SK-N-SH treated with all-trans-retinoic acid at 6 μM for 48 hours (cell line): ENCODE measurements around the gene MAML3.
"Not testable (repeated sequence)": the region's sequence is repeated elsewhere in the genome, so short reads cannot be mapped to it uniquely, and the experiment has no call there.

Source experiments
- ATAC-seq: fragments of 200-7000 bp; cut with Tn5 transposase; 3 replicates; pipeline ENCODE4 v1.9.1; 2020; ENCODE audit warnings: mild to moderate bottlenecking, moderate library complexity
- ARNTL ChIP-seq: fragments of 450-650 bp; formaldehyde crosslinking; IDR thresholded peaks from 2 replicates; pipeline ENCODE4 v1.5.0; 2020; ENCODE audit warnings: low read depth, mild to moderate bottlenecking, moderate library complexity, borderline replicate concordance
- BACH2 ChIP-seq: fragments of 250-450 bp; sonication (Bioruptor Pico); IDR thresholded peaks from 2 replicates; pipeline ENCODE4 v1.9.0; 2021; ENCODE audit warnings: mild to moderate bottlenecking, borderline replicate concordance
- CSDC2 ChIP-seq: fragments of 250-450 bp; sonication (Bioruptor Pico); IDR thresholded peaks from 2 replicates; pipeline ENCODE4 v1.5.0; 2020; ENCODE audit warnings: mild to moderate bottlenecking, moderate library complexity
- ESRRG ChIP-seq: fragments of 250-450 bp; sonication (Bioruptor Pico); IDR thresholded peaks from 2 replicates; pipeline ENCODE4 v1.6.1; 2021; ENCODE audit warnings: mild to moderate bottlenecking
- GLIS3 ChIP-seq: fragments of 250-450 bp; sonication (Bioruptor Pico); IDR thresholded peaks from 2 replicates; pipeline ENCODE4 v1.5.0; 2020; ENCODE audit warnings: mild to moderate bottlenecking, moderate library complexity
- ISL1 ChIP-seq: fragments of 250-450 bp; sonication (Bioruptor Pico); IDR thresholded peaks from 2 replicates; pipeline ENCODE4 v2.1.2; 2022; ENCODE audit warnings: mild to moderate bottlenecking, moderate library complexity
- OSR1 ChIP-seq: fragments of 250-450 bp; sonication (Bioruptor Pico); IDR thresholded peaks from 2 replicates; pipeline ENCODE4 v1.8.0; 2022; ENCODE audit warnings: moderate library complexity, mild to moderate bottlenecking, inconsistent platforms
- POU6F1 ChIP-seq: fragments of 250-450 bp; sonication (Bioruptor Pico); IDR thresholded peaks from 2 replicates; pipeline ENCODE4 v1.8.0; 2021; ENCODE audit warnings: low read depth, mild to moderate bottlenecking, moderate library complexity, borderline replicate concordance
- PPARA ChIP-seq: fragments of 250-450 bp; sonication (Bioruptor Pico); IDR thresholded peaks from 2 replicates; pipeline ENCODE4 v1.5.0; 2020; ENCODE audit warnings: mild to moderate bottlenecking, borderline replicate concordance
- RARB ChIP-seq: fragments of 250-450 bp; sonication (Bioruptor Pico); IDR thresholded peaks from 2 replicates; pipeline ENCODE4 v1.8.0; 2021; ENCODE audit warnings: mild to moderate bottlenecking, moderate library complexity
- SNAI2 ChIP-seq: fragments of 250-450 bp; sonication (Bioruptor Pico); IDR thresholded peaks from 2 replicates; pipeline ENCODE4 v1.5.0; 2020; ENCODE audit warnings: mild to moderate bottlenecking, moderate library complexity
- TCF4 ChIP-seq: fragments of 250-450 bp; sonication (Bioruptor Pico); IDR thresholded peaks from 2 replicates; pipeline ENCODE4 v1.8.0; 2021; ENCODE audit warnings: mild to moderate bottlenecking, moderate library complexity, borderline replicate concordance
- TOX ChIP-seq: fragments of 250-450 bp; sonication (Bioruptor Pico); IDR thresholded peaks from 2 replicates; pipeline ENCODE4 v1.8.0; 2021; ENCODE audit warnings: mild to moderate bottlenecking, moderate library complexity, borderline replicate concordance
- ZC3H10 ChIP-seq: fragments of 250-450 bp; sonication (Bioruptor Pico); IDR thresholded peaks from 2 replicates; pipeline ENCODE4 v1.5.1; 2021; ENCODE audit warnings: mild to moderate bottlenecking, moderate library complexity
- ZFP3 ChIP-seq: fragments of 250-450 bp; sonication (Bioruptor Pico); IDR thresholded peaks from 2 replicates; pipeline ENCODE4 v1.5.0; 2020; ENCODE audit warnings: mild to moderate bottlenecking, moderate library complexity
- ZFP30 ChIP-seq: fragments of 450-650 bp; formaldehyde crosslinking; IDR thresholded peaks from 2 replicates; pipeline ENCODE4 v1.5.0; 2022; ENCODE audit warnings: mild to moderate bottlenecking, moderate library complexity
- ZNF565 ChIP-seq: fragments of 450-650 bp; formaldehyde crosslinking; conservative IDR thresholded peaks from 2 replicates; pipeline ENCODE4 v1.5.0; 2020; ENCODE audit warnings: low read depth, mild to moderate bottlenecking, moderate library complexity
- ZNF70 ChIP-seq: fragments of 450-650 bp; formaldehyde crosslinking; IDR thresholded peaks from 2 replicates; pipeline ENCODE4 v1.5.0; 2020; ENCODE audit warnings: mild to moderate bottlenecking, moderate library complexity
- ZNF8 ChIP-seq: fragments of 450-650 bp; formaldehyde crosslinking; IDR thresholded peaks from 2 replicates; pipeline ENCODE4 v1.5.0; 2020; ENCODE audit warnings: mild to moderate bottlenecking, moderate library complexity
- TF ChIP-seq, protein P1 (sequence below): fragments of 250-450 bp; sonication (Bioruptor Pico); IDR thresholded peaks from 2 replicates; pipeline ENCODE4 v1.5.0; 2020; ENCODE audit warnings: mild to moderate bottlenecking, moderate library complexity
- TF ChIP-seq, protein P2 (sequence below): fragments of 250-450 bp; sonication (Bioruptor Pico); IDR thresholded peaks from 2 replicates; pipeline ENCODE4 v1.5.1; 2020; ENCODE audit warnings: low read depth, mild to moderate bottlenecking, moderate library complexity
- TF ChIP-seq, protein P3 (sequence below): fragments of 250-450 bp; sonication (Bioruptor Pico); IDR thresholded peaks from 2 replicates; pipeline ENCODE4 v1.5.1; 2021; ENCODE audit warnings: mild to moderate bottlenecking, moderate library complexity
- TF ChIP-seq, protein P4 (sequence below): fragments of 250-450 bp; sonication (Bioruptor Pico); IDR thresholded peaks from 2 replicates; pipeline ENCODE4 v1.8.0; 2020; ENCODE audit warnings: mild to moderate bottlenecking, moderate library complexity, borderline replicate concordance

Gene MAML3

DNA sequence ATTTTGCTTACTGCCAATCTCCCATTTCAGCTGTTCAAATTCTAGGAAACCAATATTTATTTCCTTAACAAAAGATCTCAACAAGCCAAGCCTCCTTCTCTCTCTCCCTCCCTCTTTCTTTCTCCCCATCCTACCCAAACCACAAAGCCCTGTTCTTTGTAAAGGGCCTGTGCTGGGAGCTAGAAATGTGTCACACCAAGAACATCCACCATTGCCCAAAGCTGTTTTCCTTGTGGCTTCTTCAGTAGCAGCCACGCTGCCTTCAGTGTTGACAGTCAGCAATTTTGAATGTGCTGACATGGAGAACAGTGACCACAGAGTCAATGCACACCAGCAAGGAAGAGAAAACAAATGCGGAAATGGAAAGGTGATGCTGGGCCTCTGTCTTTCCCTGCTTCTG, 203.0 kb downstream of the MAML3 start (continued):
- TF ChIP-seq POU6F1 (CRISPR knock-in tag) (no peak), ZFP3 (CRISPR knock-in tag) (no peak), ARNTL (CRISPR knock-in tag) (no peak), GLIS3 (no peak)

GRCh38 chr4:139950568-139950967, 203.4 kb downstream of the MAML3 start:
- TF ChIP-seq SNAI2 (CRISPR knock-in tag) = no peak
- TF ChIP-seq ZNF8 (CRISPR knock-in tag) = no peak
- no peak for TF ChIP-seq PPARA (CRISPR knock-in tag)
- TF ChIP-seq CSDC2 (CRISPR knock-in tag) = no peak
- no peak for TF ChIP-seq ZFP3 (CRISPR knock-in tag)
- TF ChIP-seq TCF4 = no peak
- TF ChIP-seq, protein P1, sequence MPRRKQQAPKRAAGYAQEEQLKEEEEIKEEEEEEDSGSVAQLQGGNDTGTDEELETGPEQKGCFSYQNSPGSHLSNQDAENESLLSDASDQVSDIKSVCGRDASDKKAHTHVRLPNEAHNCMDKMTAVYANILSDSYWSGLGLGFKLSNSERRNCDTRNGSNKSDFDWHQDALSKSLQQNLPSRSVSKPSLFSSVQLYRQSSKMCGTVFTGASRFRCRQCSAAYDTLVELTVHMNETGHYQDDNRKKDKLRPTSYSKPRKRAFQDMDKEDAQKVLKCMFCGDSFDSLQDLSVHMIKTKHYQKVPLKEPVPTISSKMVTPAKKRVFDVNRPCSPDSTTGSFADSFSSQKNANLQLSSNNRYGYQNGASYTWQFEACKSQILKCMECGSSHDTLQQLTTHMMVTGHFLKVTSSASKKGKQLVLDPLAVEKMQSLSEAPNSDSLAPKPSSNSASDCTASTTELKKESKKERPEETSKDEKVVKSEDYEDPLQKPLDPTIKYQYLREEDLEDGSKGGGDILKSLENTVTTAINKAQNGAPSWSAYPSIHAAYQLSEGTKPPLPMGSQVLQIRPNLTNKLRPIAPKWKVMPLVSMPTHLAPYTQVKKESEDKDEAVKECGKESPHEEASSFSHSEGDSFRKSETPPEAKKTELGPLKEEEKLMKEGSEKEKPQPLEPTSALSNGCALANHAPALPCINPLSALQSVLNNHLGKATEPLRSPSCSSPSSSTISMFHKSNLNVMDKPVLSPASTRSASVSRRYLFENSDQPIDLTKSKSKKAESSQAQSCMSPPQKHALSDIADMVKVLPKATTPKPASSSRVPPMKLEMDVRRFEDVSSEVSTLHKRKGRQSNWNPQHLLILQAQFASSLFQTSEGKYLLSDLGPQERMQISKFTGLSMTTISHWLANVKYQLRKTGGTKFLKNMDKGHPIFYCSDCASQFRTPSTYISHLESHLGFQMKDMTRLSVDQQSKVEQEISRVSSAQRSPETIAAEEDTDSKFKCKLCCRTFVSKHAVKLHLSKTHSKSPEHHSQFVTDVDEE (CRISPR knock-in tag) = no peak
- no peak for TF ChIP-seq ISL1 (CRISPR knock-in tag)
- no peak for TF ChIP-seq ZC3H10 (CRISPR knock-in tag)
- TF ChIP-seq GLIS3 = no peak
- TF ChIP-seq POU6F1 (CRISPR knock-in tag) = no peak
- TF ChIP-seq, protein P2, sequence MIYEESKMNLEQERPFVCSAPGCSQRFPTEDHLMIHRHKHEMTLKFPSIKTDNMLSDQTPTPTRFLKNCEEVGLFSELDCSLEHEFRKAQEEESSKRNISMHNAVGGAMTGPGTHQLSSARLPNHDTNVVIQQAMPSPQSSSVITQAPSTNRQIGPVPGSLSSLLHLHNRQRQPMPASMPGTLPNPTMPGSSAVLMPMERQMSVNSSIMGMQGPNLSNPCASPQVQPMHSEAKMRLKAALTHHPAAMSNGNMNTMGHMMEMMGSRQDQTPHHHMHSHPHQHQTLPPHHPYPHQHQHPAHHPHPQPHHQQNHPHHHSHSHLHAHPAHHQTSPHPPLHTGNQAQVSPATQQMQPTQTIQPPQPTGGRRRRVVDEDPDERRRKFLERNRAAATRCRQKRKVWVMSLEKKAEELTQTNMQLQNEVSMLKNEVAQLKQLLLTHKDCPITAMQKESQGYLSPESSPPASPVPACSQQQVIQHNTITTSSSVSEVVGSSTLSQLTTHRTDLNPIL (CRISPR knock-in tag) = no peak
- TF ChIP-seq BACH2 (CRISPR knock-in tag) = no peak
- no peak for TF ChIP-seq RARB (CRISPR knock-in tag)
- no peak for TF ChIP-seq ZFP30 (CRISPR knock-in tag)
- TF ChIP-seq ESRRG (CRISPR knock-in tag) = no peak
- TF ChIP-seq, protein P3, sequence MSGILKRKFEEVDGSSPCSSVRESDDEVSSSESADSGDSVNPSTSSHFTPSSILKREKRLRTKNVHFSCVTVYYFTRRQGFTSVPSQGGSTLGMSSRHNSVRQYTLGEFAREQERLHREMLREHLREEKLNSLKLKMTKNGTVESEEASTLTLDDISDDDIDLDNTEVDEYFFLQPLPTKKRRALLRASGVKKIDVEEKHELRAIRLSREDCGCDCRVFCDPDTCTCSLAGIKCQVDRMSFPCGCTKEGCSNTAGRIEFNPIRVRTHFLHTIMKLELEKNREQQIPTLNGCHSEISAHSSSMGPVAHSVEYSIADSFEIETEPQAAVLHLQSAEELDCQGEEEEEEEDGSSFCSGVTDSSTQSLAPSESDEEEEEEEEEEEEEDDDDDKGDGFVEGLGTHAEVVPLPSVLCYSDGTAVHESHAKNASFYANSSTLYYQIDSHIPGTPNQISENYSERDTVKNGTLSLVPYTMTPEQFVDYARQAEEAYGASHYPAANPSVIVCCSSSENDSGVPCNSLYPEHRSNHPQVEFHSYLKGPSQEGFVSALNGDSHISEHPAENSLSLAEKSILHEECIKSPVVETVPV (CRISPR knock-in tag) = no peak
- no peak for TF ChIP-seq ZNF70 (CRISPR knock-in tag)
- TF ChIP-seq ARNTL (CRISPR knock-in tag) = no peak
- no peak for TF ChIP-seq OSR1 (CRISPR knock-in tag)
- ATAC-seq = no peak

- not testable (repeated sequence) for ATAC-seq
Observed at GRCh38 chr4:139944916-139945315, 209.1 kb downstream of the MAML3 start.

DNA sequence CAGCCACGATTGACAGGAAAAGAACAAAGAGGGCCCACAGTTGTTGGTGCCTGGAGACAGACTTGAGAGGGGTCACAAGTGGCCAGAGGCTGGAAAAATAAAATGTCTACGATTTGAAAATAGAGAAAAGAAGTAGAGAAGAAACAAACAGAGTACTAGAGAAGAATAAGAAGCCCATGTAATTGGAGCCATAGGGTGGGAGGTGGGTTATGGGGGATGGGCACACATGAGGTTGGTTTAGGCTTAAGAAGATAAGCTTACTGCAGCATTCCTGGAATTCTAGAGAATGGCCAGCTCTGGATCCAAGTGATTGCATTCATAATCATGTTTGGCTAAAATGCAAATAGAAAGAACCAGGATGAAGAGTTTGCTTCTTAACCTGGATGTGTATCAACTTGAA, 210.7 kb downstream of the MAML3 start:
- ATAC-seq = no peak
- TF ChIP-seq, protein P4, sequence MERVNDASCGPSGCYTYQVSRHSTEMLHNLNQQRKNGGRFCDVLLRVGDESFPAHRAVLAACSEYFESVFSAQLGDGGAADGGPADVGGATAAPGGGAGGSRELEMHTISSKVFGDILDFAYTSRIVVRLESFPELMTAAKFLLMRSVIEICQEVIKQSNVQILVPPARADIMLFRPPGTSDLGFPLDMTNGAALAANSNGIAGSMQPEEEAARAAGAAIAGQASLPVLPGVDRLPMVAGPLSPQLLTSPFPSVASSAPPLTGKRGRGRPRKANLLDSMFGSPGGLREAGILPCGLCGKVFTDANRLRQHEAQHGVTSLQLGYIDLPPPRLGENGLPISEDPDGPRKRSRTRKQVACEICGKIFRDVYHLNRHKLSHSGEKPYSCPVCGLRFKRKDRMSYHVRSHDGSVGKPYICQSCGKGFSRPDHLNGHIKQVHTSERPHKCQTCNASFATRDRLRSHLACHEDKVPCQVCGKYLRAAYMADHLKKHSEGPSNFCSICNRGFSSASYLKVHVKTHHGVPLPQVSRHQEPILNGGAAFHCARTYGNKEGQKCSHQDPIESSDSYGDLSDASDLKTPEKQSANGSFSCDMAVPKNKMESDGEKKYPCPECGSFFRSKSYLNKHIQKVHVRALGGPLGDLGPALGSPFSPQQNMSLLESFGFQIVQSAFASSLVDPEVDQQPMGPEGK (CRISPR knock-in tag) = no peak
- TF ChIP-seq ZFP3 (CRISPR knock-in tag) = no peak
- no peak for TF ChIP-seq ZNF565 (CRISPR knock-in tag)
- no peak for TF ChIP-seq ARNTL (CRISPR knock-in tag)
- no peak for TF ChIP-seq TOX (CRISPR knock-in tag)
- no peak for TF ChIP-seq TCF4
- TF ChIP-seq ZNF70 (CRISPR knock-in tag) = no peak
- TF ChIP-seq POU6F1 (CRISPR knock-in tag) = no peak
- TF ChIP-seq BACH2 (CRISPR knock-in tag) = no peak
- TF ChIP-seq PPARA (CRISPR knock-in tag) = no peak
- no peak for TF ChIP-seq ZC3H10 (CRISPR knock-in tag)
